Skin epidermis (tissue), 12 donors: ENCODE data around the gene VMP1.
"Not testable (repeated sequence)": the region's sequence is repeated elsewhere in the genome, so short reads cannot be mapped to it uniquely, and the experiment has no call there.

Experiments used
- H3K27ac ChIP-seq, 21 experiments: fragments of 200-600 bp; sonication (generic) in 11 of 21; one replicate each; pipeline ENCODE4 v1.5.0; 2020; ENCODE audit warnings: mild to moderate bottlenecking in 3 of 21, inconsistent platforms in 2 of 21, moderate library complexity in 2 of 21
- H3K4me3 ChIP-seq, 7 experiments: fragments of 200-600 bp; sonication (generic) in 2 of 7; one replicate each; pipeline ENCODE4 v1.5.0; 2020; ENCODE audit warnings: inconsistent platforms in 2 of 7, mild to moderate bottlenecking in 2 of 7, moderate library complexity in 1 of 7

Gene VMP1

DNA sequence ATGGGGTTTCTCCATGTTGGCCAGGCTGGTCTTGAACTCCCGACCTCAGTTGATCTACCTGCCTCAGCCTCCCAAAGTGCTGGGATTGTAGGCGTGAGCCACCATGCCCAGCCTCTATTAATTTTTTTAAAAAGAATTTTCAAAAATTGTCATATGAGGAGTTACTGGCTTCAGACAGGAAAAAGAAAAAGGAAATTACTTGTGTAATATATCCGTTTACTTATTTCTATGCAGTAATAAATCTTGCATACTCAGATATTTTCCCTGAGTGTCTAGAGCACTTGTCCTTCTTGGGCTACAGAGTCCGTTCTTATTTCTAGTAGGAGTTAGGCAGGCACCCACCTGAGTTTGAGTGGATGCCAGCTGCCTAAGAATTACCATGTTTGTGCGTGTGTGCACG lies 85.8 kb downstream of the VMP1 start:
- peak overlapping the region in 4 of 21 experiments; percentile 13 to 78 (median 32) for H3K27ac ChIP-seq
- H3K4me3 ChIP-seq: no peak overlapping the region

DNA sequence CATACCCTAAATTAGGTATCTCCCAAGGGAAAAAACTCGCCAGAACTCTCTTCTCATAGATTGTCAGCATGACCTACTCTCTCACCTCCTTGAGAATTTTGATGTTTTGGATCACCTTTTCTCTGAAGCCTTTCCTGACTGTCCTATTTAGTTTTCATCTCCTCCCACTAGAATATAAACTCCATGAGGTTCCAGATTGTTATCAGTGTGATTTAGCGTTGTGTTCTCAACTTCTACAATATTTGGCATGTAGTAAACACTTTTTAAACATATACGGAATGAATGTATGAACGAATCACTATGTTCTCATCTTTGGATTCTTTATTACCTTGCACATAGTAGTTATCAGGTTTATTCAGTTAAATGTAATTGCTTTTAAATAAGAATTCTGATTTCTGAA lies 88.7 kb downstream of the VMP1 start:
- Histone ChIP-seq H3K4me3 (no peak overlapping the region), H3K27ac (no peak overlapping the region)

DNA sequence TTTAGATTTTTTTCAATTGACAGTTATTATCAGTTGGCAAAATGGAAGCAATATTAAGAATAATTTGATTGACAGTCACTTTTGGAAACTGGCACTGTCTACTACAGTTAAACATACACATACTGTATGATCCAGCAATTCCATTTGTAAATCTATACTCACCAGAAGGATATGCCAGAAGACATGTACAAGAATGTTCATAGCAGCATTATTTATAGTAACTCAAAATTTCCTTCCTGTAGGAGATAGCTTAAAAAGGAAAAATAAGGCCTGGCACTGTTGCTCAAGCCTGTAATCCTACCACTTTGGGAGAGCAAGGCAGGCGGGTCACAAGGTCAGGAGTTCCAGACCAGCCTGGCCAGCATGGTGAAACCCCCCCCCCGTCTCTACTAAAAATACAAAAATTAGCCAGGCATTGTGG lies 89.3 kb downstream of the VMP1 start:
- H3K4me3 ChIP-seq: no peak overlapping the region
- H3K27ac ChIP-seq: peak overlapping the region in 5 of 21 experiments; percentile 3 to 43 (median 28)

DNA sequence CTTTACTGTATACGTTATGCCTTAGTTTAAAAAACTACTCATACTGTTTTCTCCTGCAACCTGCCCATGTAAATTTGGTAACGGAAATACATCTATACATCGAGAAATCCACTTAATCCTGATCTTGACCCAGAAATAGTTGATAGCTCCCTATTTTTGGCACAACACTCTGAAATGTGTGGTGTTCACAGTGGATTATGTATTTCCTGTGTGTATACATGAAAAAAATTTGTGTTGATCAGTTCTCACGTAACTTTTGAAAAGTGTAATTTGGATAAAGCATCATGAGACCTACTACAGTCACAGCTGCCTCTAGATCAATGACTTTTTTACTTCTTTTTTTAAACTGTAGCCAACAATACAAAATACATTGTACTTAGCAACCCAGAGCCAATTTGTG lies 90.7 kb downstream of the VMP1 start:
- Histone ChIP-seq H3K4me3 (no peak overlapping the region), H3K27ac (peak overlapping the region in 6 of 21 experiments; percentile 3 to 74 (median 38))

DNA sequence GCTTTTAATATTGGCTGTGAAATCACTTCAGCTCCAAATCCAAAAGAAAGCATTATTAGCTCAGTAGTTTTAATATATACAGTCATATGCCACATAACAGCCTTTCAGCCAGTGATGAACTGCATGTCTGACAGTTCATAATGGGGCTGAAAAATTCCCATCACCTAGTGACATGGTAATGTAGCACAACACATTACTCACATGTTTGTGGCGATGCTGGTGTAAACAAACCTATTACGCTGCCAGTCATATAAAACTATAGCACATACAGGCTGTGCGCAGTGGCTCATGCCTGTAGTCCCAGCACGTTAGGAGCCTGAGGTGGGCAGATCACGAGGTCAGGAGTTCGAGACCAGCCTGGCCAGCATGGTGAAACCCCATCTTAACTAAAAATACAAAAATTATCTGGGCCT lies 93.1 kb downstream of the VMP1 start:
- H3K27ac ChIP-seq: peak overlapping the region in 1 of 21 experiments; percentile 39
- no peak overlapping the region for H3K4me3 ChIP-seq

DNA sequence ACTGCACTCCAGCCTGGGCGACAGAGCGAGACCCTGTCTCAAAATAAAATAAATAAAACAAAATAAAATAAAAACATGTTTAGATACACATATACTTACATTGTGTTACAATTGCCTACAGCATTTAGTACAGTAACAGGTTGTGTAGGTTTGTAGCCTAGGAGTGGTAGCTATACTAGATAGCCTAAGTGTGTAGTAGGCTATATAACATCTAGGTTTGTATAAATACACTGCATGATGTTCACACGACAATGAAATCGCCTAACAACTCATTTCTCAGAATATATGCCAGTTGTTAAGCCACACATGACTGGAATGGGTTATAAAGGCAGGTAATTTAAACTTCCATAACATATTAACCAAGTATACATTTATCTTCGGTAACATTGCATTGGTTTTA lies 94.7 kb downstream of the VMP1 start:
- peak overlapping the region in 5 of 21 experiments; percentile 73 to 87 (median 83) for H3K27ac ChIP-seq
- no peak overlapping the region for H3K4me3 ChIP-seq

DNA sequence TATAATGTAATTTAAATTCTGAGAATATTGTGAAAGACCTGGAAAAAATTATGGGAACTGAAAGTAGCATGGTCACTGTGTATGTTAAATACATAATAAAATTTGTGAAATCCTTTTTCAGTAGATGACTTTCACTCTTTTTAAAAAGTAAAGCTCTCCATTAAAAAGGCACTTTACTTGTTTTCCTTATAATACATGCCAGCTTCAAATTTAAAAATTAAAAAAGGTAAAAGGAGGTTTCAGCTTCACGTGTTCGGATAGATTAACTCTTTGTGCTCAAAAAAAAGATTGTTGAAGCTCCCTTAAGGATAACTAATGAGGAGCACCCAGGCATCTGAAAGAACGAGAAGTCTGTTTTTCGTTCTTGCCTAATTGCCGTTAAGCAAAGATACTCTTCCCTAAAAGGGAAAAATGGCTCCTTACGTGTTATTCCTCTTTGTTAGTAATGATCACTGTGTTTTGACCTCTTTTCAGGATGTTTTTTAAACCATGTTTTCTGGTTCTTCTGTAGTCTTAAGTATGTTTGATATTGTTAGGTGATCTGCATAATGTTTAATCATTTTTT lies 97.5 kb downstream of the VMP1 start:
- Histone ChIP-seq H3K4me3 (peak overlapping the region in 1 of 7 experiments; percentile 3), H3K27ac (peak overlapping the region in 20 of 21 experiments; percentile 18 to 91 (median 75))

DNA sequence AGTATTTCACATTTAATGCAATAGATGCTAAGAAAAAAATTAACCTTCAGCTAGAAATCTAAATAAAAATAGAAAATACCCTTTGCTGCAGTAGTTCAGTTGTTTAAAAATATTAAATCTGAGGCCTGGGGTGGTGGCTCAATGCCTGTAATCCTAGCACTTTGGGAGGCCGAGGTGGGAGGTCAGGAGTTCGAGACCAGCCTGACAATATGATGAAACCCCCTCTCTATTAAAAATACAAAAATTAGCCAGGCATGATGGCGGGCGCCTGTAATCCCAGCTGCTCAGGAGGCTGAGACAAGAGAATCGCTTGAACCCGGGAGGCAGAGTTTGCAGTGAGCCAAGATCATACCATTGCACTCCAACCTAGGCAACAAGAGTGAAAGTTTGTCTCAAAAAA lies 98.9 kb downstream of the VMP1 start:
- not testable (repeated sequence) for H3K4me3 ChIP-seq
- H3K27ac ChIP-seq: peak overlapping the region in 18 of 21 experiments; percentile 19 to 91 (median 80)

DNA sequence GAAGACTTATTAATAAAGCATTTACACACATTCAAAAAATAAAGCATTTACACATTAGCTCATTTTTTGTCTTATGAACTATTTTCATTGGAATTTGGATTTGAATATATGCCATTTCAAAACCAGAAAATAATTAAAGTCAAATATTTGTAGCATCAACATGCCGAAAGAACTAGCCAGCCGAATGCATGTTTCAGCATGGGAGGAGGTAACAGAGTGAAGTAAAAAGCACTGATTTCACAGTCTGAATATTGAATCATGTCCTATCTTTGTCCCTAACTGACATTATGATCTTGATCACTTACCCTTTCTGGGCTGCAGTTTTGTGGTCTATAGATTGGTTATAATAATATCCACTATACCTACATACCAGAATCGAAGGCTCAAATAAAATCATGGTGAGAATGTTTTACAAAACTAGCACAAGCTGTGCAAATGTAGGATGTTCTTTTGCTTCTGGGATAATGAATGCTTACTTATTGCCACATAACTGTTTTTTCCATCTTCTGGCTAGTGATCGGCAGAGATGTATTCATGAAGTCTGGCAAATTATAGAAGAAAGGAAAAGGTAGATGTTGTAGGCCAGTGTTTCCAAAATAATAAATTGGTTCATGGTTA lies 100.5 kb downstream of the VMP1 start:
- H3K27ac ChIP-seq: peak overlapping the region in 19 of 21 experiments; percentile 8 to 91 (median 76)

DNA sequence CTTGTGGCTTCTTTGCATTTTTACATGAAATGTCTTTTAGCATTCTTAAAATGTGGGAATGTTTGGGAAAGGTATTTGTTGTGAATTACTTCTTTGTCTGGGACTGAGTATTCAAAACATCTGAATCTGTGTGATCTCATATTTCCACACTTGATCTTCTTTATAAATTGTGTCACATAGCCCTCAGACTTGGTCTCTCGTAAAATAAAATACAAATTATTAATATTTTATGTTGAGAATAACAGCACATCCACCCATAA lies 103.4 kb downstream of the VMP1 start:
- H3K27ac ChIP-seq: peak overlapping the region in 7 of 21 experiments; percentile 43 to 83 (median 55)
- H3K4me3 ChIP-seq: no peak overlapping the region

More for the DNA sequence above, 100.5 kb downstream of the VMP1 start:
- no peak overlapping the region for H3K4me3 ChIP-seq

DNA sequence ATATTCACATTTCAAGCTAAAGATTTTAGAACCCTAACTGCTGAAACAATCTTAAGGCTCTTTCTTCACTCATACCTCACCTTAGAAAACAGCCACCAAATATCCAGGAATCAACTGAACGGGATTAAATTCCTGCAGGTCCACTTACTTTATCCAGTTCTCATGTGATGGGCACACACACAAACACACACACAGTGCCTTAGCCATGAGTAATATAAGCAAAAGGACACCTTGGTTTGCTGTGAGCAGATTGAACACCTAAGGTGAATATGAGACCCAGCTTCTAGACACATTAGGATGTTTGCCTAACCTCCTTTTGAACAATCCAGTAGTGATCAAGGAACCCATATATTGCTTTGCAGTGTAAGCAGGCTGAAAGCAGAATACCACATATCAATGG lies 103.8 kb downstream of the VMP1 start:
- Histone ChIP-seq H3K4me3 (no peak overlapping the region), H3K27ac (peak overlapping the region in 9 of 21 experiments; percentile 14 to 83 (median 55))

DNA sequence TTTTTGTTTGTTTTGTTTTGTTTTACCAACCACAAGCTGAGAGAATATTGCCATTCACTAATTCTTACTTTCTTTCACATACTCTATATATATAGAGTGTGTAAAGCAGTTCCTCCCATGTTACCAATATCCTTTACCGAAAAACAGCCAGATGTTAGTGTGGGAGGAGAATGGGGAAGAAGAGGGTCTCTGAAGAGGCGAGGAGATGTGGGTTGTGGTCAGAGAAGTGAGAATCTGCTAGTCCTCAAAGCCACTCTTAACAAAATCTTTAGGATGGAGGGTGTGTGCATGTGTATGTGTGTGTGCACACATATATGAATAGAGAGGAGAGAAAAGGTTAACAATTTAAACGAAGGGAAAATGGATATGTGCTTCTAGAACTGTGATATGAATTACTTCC lies 104.7 kb downstream of the VMP1 start:
- peak overlapping the region in 5 of 21 experiments; percentile 43 to 83 (median 55) for H3K27ac ChIP-seq
- H3K4me3 ChIP-seq: no peak overlapping the region

DNA sequence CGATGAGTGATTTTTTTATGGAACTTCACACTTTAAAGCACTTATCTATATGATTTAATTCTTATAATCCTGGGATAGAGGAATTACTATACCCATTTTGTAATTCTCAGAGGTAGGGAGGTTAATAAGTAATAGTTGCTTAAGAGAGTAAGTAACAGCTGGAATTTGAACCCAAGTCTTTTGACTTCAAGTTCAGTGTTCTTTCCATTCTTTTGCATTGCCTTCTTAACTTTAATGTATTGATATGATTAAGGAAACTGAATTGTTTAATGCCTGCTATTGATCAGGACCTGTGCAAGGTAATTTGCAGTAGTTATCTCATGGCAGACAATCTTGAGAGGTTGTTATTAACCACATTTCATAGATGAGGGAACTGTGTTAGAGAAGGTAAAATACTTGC lies 106.8 kb downstream of the VMP1 start:
- H3K27ac ChIP-seq: peak overlapping the region in 10 of 21 experiments; percentile 3 to 72 (median 24)
- no peak overlapping the region for H3K4me3 ChIP-seq

DNA sequence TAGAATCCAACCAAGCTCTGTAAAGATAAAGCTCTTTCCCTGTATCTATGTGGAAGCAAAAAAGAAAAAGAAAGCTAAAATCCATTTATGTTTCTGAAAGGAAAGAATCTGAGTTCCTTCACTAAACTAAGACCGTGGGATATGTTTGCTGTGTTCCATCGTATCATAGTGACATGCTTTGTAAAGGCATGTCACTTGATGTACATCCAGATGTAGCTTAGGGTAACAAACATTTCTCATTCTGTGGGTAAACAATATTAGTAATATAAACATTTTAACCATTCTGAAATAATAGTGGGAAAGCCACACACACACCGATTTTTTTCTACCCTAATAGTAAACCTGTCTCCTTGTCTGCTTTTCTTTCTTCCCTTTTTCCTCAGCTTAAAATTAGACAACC lies 107.2 kb downstream of the VMP1 start:
- Histone ChIP-seq H3K27ac (peak overlapping the region in 13 of 21 experiments; percentile 3 to 72 (median 41)), H3K4me3 (no peak overlapping the region)

DNA sequence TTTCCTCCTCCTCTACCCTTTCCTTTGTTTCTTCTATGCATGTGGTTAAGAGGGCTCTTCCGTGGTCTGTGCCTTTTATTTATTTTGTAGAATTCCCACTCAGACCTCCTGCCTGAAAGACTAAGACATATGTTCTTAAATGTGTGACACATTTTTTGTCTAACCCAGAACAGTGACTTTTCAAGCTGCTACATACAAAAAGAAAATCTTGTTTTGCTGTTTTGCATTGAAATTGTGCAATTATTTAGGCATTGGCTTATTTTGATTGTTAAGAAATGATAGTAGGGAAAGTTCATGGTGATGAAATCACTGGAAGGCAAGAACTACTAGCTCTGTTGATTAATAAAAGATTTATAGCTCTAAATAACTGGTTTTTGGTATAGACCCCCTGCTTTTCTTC lies 108.5 kb downstream of the VMP1 start:
- Histone ChIP-seq H3K4me3 (no peak overlapping the region), H3K27ac (peak overlapping the region in 12 of 21 experiments; percentile 3 to 60 (median 38))

DNA sequence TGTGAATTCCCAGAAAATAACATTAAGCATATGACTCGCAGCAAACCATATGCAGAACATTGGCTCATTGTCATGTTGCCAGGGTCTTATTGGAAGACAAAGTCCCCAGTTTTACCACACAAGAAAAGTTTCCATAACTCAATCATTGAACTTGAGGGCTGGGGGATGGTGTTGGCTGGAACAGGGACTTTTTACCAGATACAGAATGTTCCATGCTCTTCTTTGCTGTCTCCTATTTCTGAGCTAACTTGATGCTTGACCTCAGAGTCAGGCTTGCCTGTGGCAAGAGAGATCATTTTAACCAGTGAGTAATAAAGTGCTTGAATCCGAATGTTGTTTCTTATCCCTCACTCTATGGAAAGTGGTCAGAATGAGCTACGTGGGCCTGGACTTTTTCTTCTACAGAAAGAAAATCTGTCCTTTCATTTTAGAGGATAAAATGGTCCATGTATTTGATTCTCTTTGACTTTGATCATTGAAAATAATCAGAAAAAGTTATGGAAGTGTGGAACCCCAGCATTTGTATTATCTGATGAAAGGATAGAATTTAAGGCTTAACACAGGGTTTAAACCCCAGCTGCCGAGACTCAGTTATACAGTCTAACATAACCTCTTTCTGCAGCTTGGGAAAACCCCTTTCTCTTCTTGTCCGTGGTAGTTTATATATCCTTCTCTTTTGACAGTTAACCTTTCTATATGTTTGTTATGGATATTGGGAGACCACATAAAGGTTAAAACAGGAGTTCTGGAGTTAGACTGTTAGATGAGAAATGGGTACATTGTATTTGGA lies 118.3 kb downstream of the VMP1 start:
- Histone ChIP-seq H3K4me3 (no peak overlapping the region), H3K27ac (peak overlapping the region in 20 of 21 experiments; percentile 41 to 96 (median 82))

DNA sequence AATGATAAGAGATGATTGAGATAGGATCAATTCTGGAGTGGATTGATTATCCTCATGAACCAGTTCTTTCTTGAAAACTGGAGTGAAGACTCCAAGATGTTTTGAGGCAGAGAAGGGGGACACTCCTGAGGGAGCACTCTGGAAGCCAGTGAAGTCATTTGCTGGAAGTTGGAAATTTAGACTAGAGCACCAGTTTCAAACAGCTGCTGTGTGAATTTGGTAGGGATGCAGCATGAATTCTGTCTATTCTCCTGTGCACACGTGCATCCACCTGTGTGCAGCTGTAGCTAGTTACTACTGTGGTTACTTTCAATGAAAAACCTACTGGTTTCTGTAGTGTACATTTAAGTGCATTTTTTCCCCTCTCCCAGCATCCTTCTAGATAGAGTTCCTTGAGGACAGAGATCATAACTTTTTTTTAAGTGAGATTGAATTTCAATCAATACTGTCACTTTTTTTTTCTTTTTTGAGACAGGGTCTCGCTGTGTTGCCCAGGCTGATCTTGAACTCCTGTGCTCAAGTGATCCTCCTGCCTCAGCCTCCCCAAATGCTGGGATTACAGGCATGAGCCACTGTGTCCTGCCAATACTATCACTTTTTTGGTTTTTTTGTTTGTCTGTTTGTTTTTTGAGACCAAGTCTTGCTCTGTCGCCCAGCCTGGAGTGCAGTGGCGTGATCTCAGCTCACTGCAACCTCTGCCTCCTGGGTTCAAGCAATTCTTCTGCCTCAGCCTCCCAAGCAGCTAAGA lies 119.4 kb downstream of the VMP1 start:
- no peak overlapping the region for H3K4me3 ChIP-seq
- H3K27ac ChIP-seq: peak overlapping the region in 20 of 21 experiments; percentile 50 to 96 (median 82)

DNA sequence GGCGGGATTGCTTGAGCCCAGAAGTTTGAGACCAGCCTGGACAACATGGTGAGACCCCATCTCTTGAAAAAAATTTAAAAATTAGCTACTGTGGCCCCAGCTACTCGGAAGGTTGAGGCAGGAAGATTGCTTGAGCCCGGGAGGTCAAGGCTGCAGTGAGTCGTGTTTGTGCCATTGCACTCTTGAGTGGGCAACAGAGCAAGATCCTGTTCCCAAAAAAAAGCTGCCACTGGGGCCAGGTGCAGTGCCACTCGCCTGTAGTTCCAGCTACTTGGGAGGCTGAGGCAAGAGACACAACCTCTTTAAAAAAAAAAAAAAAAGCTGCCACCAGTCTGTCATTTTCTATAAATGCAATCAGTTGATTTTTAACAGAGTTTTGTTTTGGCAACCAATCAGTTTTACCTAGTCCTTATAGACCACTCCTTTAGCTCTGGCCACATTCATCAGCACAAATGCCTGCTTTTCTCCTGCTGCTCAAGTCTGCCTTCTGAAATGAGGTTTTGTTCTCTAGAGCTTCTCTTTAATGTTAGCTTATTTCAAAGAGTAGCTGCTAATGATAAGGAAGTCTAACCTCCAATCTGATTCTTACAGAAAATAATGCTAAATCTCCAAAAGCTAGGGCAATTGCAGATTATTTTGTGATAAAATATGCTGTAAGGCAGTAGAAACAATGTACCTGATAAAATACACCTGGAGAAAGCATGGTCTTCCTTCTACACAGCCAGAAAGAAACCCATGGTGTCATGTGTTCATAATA lies 120.4 kb downstream of the VMP1 start:
- no peak overlapping the region for H3K4me3 ChIP-seq
- peak overlapping the region in 20 of 21 experiments; percentile 50 to 96 (median 84) for H3K27ac ChIP-seq

DNA sequence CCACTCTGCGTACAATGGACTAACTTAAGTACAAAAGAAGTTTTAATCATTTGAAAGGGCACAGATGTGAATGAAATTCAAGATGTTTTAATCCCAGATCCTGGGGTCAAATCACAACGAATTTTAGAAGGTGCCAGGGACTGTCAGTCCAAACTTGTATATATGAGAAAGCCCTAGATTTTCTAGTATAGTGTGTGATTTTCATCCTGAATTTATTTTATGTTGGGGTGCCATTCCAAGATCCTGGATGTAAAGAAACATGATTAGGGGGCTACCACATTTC lies 121.0 kb downstream of the VMP1 start:
- Histone ChIP-seq H3K27ac (peak overlapping the region in 20 of 21 experiments; percentile 56 to 96 (median 84)), H3K4me3 (no peak overlapping the region)
